Daoy (cell line): Measurements from ENCODE around the gene SPECC1. TPM values are rescaled to one million over a fixed set of nuclear protein-coding genes. Genes with fewer than 3 reads are reported as not detected.
A peak's percentile ranks its signal among the peaks of the same experiment; 100 is the strongest.
"Not testable (repeated sequence)": the region's sequence is repeated elsewhere in the genome, so short reads cannot be mapped to it uniquely, and the experiment has no call there.

Experiments used
- DNase-seq: peaks from one replicate; pipeline ENCODE4 v3.0.0-alpha.2; 2015; ENCODE audit warnings: low read depth
- total RNA-seq: library from RNA; depleted of rRNA; stranded (reverse); fragments of >200 nt; shearing (Covaris generic); gene quantifications from 2 replicates; pipeline ENCODE4 v1.2.3, GENCODE V29; 2014

Gene SPECC1
- total RNA-seq, 1 experiment from 2014 or later, result 43.0 TPM

DNA sequence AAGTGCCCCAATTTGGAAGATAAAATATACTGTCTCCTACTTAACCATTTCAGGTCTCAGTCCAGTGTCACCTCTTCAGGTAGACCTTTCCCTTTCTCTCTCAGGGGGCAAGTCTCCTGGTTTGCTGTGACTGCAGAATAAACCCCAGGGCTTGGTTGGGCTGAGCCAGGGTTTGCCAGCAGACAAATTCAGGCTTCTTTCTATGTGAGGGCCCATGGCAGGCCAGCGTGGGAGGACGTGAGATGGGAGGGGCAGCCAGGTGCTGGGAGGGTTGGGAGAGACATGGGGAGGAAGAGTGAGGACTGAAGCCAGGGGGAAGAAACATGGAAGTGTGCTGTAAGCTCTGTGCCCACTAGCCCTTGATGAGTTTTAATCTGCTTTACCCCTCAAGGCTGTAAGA lies 163.2 kb downstream of the SPECC1 start:
- DNase-seq, result no peak

GRCh38 chr17:20173091-20173490 lies 163.9 kb downstream of the SPECC1 start:
- DNase-seq, result no peak

- peak; percentile 85 for DNase-seq
Observed at GRCh38 chr17:20174588-20175265, 165.6 kb downstream of the SPECC1 start.

- no peak for DNase-seq
Observed at GRCh38 chr17:20179041-20179440, 169.9 kb downstream of the SPECC1 start.

DNA sequence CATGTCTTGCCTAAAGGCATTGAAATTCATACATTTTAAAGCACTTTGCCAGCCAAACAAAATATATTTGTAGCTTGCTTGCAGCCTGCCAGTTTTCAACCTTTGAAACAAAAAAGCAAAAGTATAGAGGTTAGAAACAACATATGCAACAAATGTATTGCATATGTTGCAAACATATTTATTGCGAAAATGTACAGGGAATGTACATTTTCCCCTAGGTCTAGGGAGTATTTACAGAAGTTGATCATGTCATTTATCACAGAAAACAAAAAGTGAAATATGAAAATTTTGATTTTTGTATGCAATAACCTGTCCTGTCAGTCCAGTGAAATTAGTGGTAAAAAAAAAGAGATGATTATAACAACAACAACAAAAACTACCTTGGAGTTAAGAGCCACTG lies 171.5 kb downstream of the SPECC1 start:
- no peak for DNase-seq

DNA sequence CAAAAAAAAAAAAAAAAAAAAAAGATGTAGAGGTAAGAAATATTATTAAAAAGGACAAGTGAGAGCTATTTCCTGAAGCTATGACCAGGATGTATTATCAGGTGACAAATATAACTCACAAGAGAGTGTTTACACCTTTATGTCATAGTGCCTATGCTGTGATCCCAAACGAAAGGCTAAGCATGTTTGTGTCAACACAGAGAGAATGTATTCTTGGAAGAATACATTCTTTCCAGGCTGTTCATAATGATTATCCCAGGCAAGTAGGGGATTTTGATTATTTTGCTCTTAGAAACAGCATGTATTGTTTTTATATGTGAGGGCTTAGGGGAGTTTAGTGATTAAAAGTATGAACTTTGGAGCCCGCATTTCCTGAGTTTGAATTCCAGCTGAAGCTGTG lies 175.0 kb downstream of the SPECC1 start:
- DNase-seq, result no peak

DNA sequence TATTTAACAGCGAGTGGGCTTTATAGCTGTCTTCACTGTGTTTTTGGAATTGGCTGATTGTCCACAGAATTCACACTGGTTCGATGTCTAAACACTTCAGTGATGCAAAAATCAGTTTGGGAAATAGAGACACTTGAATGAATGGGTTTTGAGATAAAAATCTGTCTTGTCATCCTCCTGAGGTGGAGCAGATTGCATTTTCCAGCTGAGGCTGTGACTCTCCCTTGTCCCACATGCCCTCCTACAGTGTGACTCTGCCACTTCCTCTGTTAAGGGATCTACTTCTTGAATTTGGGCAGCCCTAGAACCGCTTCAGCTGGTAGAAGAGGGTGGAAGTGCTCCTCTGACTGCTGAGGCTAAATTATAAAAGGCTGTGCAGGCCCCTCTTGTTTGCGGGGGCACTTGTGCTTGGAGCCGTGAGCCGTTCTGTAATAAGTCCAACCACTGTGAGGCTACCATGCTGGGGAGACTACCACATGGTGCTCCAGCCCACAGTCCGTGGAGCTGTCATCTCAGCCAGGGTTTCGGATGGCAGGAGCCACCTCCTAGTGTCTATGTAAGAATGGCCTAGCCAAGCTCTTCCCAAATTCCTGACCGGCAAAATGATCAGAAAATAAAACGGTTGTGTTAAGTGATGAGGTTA lies 175.9 kb downstream of the SPECC1 start:
- DNase-seq, result no peak

GRCh38 chr17:20187049-20187448 lies 177.9 kb downstream of the SPECC1 start:
- DNase-seq, result peak; percentile 24

DNA sequence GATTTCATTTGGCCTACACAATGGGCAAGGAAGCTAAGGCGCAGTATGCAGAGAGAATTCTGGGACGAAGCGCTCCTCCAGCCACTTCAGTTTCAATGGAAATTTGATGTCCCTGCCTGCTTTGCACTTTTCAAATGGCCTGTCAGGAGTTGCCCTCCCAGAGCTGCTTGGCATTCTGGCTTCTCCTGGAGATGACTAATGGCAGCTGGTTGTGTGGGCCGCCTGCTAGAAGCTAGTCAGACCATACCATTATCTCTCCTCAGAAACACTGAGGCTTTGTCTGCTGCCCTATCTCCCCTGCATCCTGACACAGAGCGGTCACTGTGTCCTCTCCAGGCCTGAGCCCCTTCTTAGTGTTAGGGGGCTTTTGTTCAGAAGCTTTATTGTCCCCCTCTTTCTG lies 180.1 kb downstream of the SPECC1 start:
- peak; percentile 83 for DNase-seq

- no peak for DNase-seq
Observed at GRCh38 chr17:20189979-20190378, 180.8 kb downstream of the SPECC1 start.

DNA sequence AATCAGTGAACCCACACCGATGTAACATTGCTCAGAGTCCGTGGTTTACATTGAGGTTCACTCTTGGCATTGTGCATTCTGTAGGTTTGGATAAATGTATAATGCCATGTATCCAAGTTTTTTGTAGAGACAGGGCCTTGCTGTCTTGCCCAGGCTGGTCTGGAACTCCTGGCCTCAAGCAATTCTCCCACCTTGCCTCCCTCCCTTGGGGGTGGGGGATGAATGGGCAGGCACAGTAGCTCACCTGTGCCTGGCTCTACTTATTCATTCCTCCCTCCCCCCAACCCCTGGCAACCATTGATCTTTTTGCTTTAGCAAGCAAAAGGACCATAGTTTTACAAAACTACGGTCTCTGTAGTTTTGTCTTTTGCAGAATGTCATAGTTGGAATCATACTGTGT lies 181.4 kb downstream of the SPECC1 start:
- no peak for DNase-seq

DNA sequence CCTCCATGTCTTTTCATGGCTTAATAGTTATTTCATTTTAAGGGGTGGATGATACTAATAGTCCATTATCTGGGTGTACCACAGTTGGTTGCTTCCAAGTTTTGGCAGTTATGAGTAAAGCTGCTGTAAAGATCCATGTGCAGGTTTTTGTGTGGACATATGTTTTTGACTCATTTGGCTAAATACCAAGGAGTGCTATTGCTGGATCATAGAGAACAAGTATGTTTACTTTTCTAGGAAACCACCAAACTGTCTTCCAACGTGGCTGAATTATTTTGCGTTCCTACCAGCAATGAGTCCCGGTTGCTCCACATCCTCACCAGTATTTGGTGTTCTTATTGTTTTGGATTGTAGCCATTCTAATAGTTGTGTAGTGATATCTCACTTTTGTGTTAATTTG lies 181.9 kb downstream of the SPECC1 start:
- peak; percentile 59 for DNase-seq

- not testable (repeated sequence) for DNase-seq
Observed at GRCh38 chr17:20196286-20196685, 187.1 kb downstream of the SPECC1 start.

- no peak for DNase-seq
Observed at GRCh38 chr17:20197272-20197926, 188.2 kb downstream of the SPECC1 start.

DNA sequence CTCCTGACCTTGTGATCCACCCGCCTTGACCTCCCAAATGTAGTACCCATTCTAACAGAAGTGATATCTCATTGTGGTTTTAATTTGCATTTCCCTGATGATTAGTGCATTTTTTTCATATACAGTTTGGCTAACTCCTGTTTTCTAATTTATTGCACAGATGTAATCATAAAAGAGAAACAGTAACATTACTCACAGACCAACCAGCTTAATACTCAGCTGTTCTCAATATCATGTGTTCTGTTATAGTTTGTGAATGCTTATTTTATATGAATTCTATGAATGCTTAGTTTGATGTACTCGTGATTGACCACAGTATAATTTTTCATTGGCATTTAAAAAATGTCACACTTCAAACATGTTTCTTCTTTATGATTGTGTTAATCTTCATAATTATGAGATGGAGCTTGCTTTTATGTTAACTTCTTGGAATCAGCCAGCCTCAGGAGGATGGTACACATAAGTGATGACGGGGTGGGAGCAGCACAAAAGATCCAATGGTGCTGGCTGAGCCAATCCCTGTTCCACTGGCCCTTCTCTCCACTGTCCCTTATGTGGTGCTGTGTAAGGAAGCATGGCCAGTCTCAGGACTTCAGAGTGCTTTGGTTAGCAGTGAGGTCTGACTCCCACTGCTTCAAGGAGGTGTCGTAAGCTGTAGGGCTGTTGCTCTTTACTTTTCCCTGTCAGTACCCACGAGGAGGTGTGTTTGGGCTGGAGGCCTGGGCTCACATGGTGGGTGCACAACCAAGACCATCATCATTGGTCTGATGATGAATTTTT lies 191.0 kb downstream of the SPECC1 start:
- DNase-seq, result no peak

DNA sequence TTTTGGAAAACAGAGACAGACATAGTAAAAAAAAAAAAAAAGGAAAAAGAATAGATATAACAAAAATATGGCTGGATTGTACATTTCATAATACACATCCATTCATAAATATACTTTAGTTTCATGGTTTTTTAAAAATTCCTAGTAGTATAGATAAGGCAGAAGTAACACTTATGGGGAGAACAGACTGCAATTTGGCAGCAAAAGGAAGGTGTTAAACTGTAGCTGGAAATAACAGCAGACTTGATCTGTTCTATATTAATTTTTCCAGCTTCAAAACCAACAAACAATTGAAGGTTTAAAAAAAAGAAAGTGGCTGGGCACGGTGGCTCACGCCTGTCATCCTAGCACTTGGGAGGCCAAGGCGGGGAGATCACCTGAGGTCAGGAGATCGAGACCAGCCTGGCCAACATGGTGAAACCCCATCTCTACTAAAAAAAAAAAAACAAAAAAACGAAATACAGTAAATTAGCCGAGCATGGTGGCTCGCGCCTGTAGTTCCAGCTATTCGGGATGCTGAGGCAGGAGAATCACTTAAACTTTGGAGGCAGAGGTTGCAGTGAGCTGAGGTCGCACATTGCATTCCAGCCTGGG lies 191.8 kb downstream of the SPECC1 start:
- no peak for DNase-seq

GRCh38 chr17:20202141-20202621 lies 193.0 kb downstream of the SPECC1 start:
- peak; percentile 18 for DNase-seq

DNA sequence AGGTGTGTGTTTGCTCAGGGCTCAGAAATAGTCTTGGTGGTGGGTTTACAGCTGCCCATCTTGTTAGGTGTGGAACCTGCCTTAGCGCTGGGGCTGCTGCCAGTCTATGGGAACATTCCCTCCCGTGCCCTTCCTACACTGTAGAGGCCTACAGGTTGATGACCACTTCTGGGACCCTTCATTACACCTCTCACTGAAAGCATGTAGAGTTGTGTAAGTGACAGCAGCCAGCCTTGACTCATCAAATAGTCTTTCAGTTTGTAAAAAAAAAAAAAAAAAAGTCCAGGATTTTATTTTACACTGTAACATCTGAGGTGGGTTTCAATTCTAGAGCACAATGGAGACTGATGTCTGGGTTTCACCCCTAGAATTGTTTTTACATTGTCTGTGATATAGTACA lies 193.9 kb downstream of the SPECC1 start:
- no peak for DNase-seq

- DNase-seq, result peak; percentile 65
Observed at GRCh38 chr17:20203761-20204263, 194.7 kb downstream of the SPECC1 start.

- DNase-seq, result no peak
Observed at GRCh38 chr17:20205609-20206008, 196.4 kb downstream of the SPECC1 start.

- peak; percentile 72 for DNase-seq
Observed at GRCh38 chr17:20206068-20206467, 196.9 kb downstream of the SPECC1 start.

DNA sequence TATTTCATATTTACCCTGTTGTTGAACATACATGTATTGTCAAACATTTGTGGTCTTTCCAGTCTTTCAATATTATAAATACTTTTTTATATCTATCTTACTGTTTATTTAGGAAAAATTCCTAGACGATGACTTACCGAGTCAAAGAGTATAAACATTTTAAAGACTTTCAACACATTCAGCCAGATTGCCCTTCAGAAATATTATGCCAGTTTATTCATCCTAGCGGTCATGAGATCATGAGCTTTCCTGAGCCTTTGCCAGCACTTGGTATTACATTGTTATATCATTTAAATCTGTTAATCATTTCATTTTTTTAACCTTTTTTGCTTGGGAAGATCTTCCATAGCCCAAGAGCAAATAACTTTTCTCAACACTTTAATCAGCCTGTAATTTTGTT lies 197.4 kb downstream of the SPECC1 start:
- DNase-seq, result peak; percentile 67
